Mucosa of stomach (tissue), 1 donor: ENCODE results near the gene CDK2AP2.
"Not testable (repeated sequence)": the region's sequence is repeated elsewhere in the genome, so short reads cannot be mapped to it uniquely, and the experiment has no call there.

Experiments
- H3K27me3 ChIP-seq: one replicate; pipeline ENCODE4 v1.7.0; 2013; ENCODE audit warnings: mild to moderate bottlenecking, low read length; ENCODE audit not compliant: control insufficient read depth, insufficient read depth
- H3K36me3 ChIP-seq: one replicate; pipeline ENCODE4 v1.7.0; 2013; ENCODE audit warnings: low read length; ENCODE audit not compliant: control insufficient read depth, insufficient read depth
- H3K4me1 ChIP-seq: one replicate; pipeline ENCODE4 v1.7.0; 2013; ENCODE audit warnings: mild to moderate bottlenecking, low read length; ENCODE audit not compliant: control insufficient read depth, insufficient read depth
- H3K4me3 ChIP-seq: one replicate; pipeline ENCODE4 v1.7.0; 2013; ENCODE audit warnings: low read length
- H3K9ac ChIP-seq: one replicate; pipeline ENCODE4 v1.7.0; 2013; ENCODE audit warnings: mild to moderate bottlenecking, low read length, moderate library complexity
- H3K9me3 ChIP-seq: one replicate; pipeline ENCODE4 v1.7.0; 2013; ENCODE audit warnings: mild to moderate bottlenecking, low read length, moderate library complexity; ENCODE audit not compliant: control insufficient read depth
- donor health status: Pancreatic carcinoma.

The CDK2AP2 gene

GRCh38 chr11:67476692-67477091 lies 31.3 kb downstream of the CDK2AP2 start:
- not testable (repeated sequence) for H3K9me3 ChIP-seq, H3K36me3 ChIP-seq, H3K9ac ChIP-seq, H3K4me3 ChIP-seq, H3K4me1 ChIP-seq, H3K27me3 ChIP-seq

- Histone ChIP-seq H3K27me3 (no peaks in the 10 kb centered on the region), H3K4me1 (peaks cover 12% of the 10 kb centered on the region), H3K9ac (no peak overlapping the region), H3K9me3 (no peaks in the 10 kb centered on the region), H3K4me3 (no peak overlapping the region), H3K36me3 (no peaks in the 10 kb centered on the region)
Observed at GRCh38 chr11:67472882-67473281, 35.1 kb downstream of the CDK2AP2 start.

GRCh38 chr11:67470337-67471002 lies 37.5 kb downstream of the CDK2AP2 start:
- Histone ChIP-seq H3K4me1 (peaks cover 28% of the 10 kb centered on the region), H3K4me3 (no peak overlapping the region), H3K27me3 (no peaks in the 10 kb centered on the region), H3K9me3 (no peaks in the 10 kb centered on the region), H3K9ac (no peak overlapping the region), H3K36me3 (no peaks in the 10 kb centered on the region)

- H3K9ac ChIP-seq = peak overlapping the region; percentile 87
Observed at GRCh38 chr11:67469508-67469811, 38.5 kb downstream of the CDK2AP2 start.

GRCh38 chr11:67468759-67469507 lies 39.0 kb downstream of the CDK2AP2 start, which contains the start of gene TMEM134:
TSS of gene TMEM134 (minus strand) at chr11:67469251. CDS start at chr11:67469192, 59 bp downstream.
- H3K4me3 ChIP-seq = peak within 1 kb of the TSS; percentile 86

More at GRCh38 chr11:67469508-67469811, 38.5 kb downstream of the CDK2AP2 start:
- Histone ChIP-seq H3K4me1 (peaks cover 34% of the 10 kb centered on the region), H3K9me3 (no peaks in the 10 kb centered on the region), H3K36me3 (no peaks in the 10 kb centered on the region), H3K27me3 (no peaks in the 10 kb centered on the region), H3K4me3 (peak overlapping the region; percentile 86)

GRCh38 chr11:67468456-67468758 lies 39.6 kb downstream of the CDK2AP2 start:
- Histone ChIP-seq H3K36me3 (no peaks in the 10 kb centered on the region), H3K9me3 (no peaks in the 10 kb centered on the region), H3K4me3 (peak overlapping the region; percentile 80), H3K9ac (peak overlapping the region; percentile 88), H3K4me1 (peaks cover 44% of the 10 kb centered on the region), H3K27me3 (no peaks in the 10 kb centered on the region)

More at GRCh38 chr11:67468759-67469507, 39.0 kb downstream of the CDK2AP2 start, which contains the start of gene TMEM134:
- H3K36me3 ChIP-seq = no peaks in the 10 kb centered on the region
- H3K4me1 ChIP-seq = peaks cover 39% of the 10 kb centered on the region
- no peaks in the 10 kb centered on the region for H3K9me3 ChIP-seq
- H3K27me3 ChIP-seq = no peaks in the 10 kb centered on the region
- peak within 1 kb of the TSS; percentile 88 for H3K9ac ChIP-seq

- Histone ChIP-seq H3K4me1 (peaks cover 48% of the 10 kb centered on the region), H3K27me3 (no peaks in the 10 kb centered on the region), H3K9ac (peak overlapping the region; percentile 88), H3K9me3 (no peaks in the 10 kb centered on the region), H3K36me3 (no peaks in the 10 kb centered on the region), H3K4me3 (peak overlapping the region; percentile 80)
Observed at GRCh38 chr11:67468056-67468455, 39.9 kb downstream of the CDK2AP2 start.

GRCh38 chr11:67466962-67467771 lies 40.8 kb downstream of the CDK2AP2 start:
- H3K9me3 ChIP-seq = no peaks in the 10 kb centered on the region
- H3K36me3 ChIP-seq = no peaks in the 10 kb centered on the region
- H3K9ac ChIP-seq = peak overlapping the region; percentile 88
- H3K27me3 ChIP-seq = no peaks in the 10 kb centered on the region
- H3K4me3 ChIP-seq = peak overlapping the region; percentile 80
- peaks cover 50% of the 10 kb centered on the region for H3K4me1 ChIP-seq

GRCh38 chr11:67466367-67466766 lies 41.6 kb downstream of the CDK2AP2 start:
- Histone ChIP-seq H3K36me3 (no peaks in the 10 kb centered on the region), H3K27me3 (no peaks in the 10 kb centered on the region), H3K9me3 (no peaks in the 10 kb centered on the region), H3K4me1 (peaks cover 50% of the 10 kb centered on the region), H3K9ac (no peak overlapping the region), H3K4me3 (no peak overlapping the region)

- H3K9me3 ChIP-seq, H3K36me3 ChIP-seq, H3K27me3 ChIP-seq: not testable (repeated sequence)
- Histone ChIP-seq H3K4me3 (peak overlapping the region; percentile 90), H3K4me1 (peaks cover 50% of the 10 kb centered on the region), H3K9ac (peak overlapping the region; percentile 97)
Observed at GRCh38 chr11:67465530-67465929, 42.4 kb downstream of the CDK2AP2 start.

GRCh38 chr11:67465189-67465510 lies 42.8 kb downstream of the CDK2AP2 start:
- Histone ChIP-seq H3K4me3 (peak overlapping the region; percentile 90), H3K9ac (peak overlapping the region; percentile 97), H3K4me1 (peaks cover 50% of the 10 kb centered on the region), H3K9me3 (no peaks in the 10 kb centered on the region), H3K36me3 (no peaks in the 10 kb centered on the region), H3K27me3 (no peaks in the 10 kb centered on the region)
